LNCAP (cell line): ENCODE measurements around the gene RELCH.

ENCODE experiments used
- CTCF ChIP-seq: fragments of 450-650 bp; IDR thresholded peaks from 2 replicates; pipeline ENCODE4 v1.5.1; 2017; ENCODE audit warnings: mild to moderate bottlenecking

Gene RELCH

GRCh38 chr18:62346333-62347088, 159.5 kb downstream of the RELCH start:
- TF ChIP-seq CTCF, result no peak

- TF ChIP-seq CTCF, result no peak
Observed at GRCh38 chr18:62347089-62347506, 160.0 kb downstream of the RELCH start.

- TF ChIP-seq CTCF, result no peak
Observed at GRCh38 chr18:62348474-62348873, 161.4 kb downstream of the RELCH start.

- no peak for TF ChIP-seq CTCF
Observed at GRCh38 chr18:62353170-62353569, 166.1 kb downstream of the RELCH start.

- TF ChIP-seq CTCF, result no peak
Observed at GRCh38 chr18:62354151-62354550, 167.1 kb downstream of the RELCH start.

GRCh38 chr18:62357079-62357719, 170.1 kb downstream of the RELCH start:
- TF ChIP-seq CTCF, result no peak
